Mesothelial cell of epicardium (in vitro differentiated cells): Measurements from ENCODE around the gene ARHGDIA. TPM values are rescaled to one million over a fixed set of nuclear protein-coding genes. Genes with fewer than 3 reads are reported as not detected.

Source experiments
- DNase-seq, 2 experiments: peaks; one replicate each; pipeline ENCODE4 v3.0.0; 2021; ENCODE audit warnings: low spot score in 2 of 2; ENCODE audit not compliant: unreplicated experiment in 2 of 2
- H3K27ac Mint-ChIP-seq: 2 replicates; pipeline ENCODE4 v1.8.0; 2021; ENCODE audit warnings: mixed read lengths
- H3K27me3 Mint-ChIP-seq: 2 replicates; pipeline ENCODE4 v1.8.0; 2021; ENCODE audit warnings: low read depth, mixed read lengths
- H3K36me3 Mint-ChIP-seq: 2 replicates; pipeline ENCODE4 v1.8.0; 2021; ENCODE audit warnings: mixed read lengths
- H3K4me1 Mint-ChIP-seq: 2 replicates; pipeline ENCODE4 v1.8.0; 2021; ENCODE audit warnings: mixed read lengths
- H3K4me3 Mint-ChIP-seq: 2 replicates; pipeline ENCODE4 v1.8.0; 2021; ENCODE audit warnings: mild to moderate bottlenecking, moderate library complexity, mixed read lengths
- H3K9me3 Mint-ChIP-seq: 2 replicates; pipeline ENCODE4 v1.8.0; 2021; ENCODE audit warnings: mixed read lengths
- total RNA-seq: library from RNA; stranded (reverse); gene quantifications from 3 replicates; pipeline ENCODE4 v1.2.1, GENCODE V29; 2021
- TF ChIP-seq, protein P1 (sequence below): fragments of 200-600 bp; sonication (generic); IDR thresholded peaks from one replicate; pipeline ENCODE4 v1.5.0; 2021; ENCODE audit warnings: antibody characterized with exemption; ENCODE audit not compliant: unreplicated experiment

Gene ARHGDIA
- total RNA-seq, 1 donor from 2014 or later: 258 TPM

DNA sequence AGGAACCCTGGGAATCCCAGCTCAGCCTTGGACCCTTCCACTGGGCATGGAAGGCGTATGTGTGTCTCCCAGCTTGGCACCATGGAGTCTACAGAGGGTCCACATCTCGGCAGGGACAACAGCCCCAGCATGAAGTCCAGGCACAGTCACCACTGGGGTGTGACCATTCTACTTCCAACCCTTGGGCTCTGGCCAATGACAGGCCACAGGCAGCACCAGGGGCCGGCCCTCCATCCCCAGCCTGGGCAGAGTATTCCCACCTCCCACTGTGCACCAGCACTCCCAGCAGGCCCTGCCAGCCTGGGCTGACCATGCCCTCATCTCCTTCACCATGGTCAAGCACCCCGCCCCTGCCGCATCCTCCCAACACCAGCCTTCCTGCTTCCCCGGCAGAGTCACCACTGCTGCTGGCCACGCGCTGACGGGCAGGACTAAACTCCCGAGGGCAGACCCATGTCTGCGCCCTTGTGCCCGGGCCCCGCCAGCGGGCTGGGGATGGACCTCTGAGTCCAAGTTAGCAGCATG is 26.7 kb downstream of the ARHGDIA start:
- Mint-ChIP-seq H3K4me3 (no peak overlapping the region), H3K36me3 (peaks cover 21% of the 10 kb centered on the region), H3K27me3 (no peaks in the 10 kb centered on the region), H3K27ac (no peak overlapping the region), H3K9me3 (no peaks in the 10 kb centered on the region), H3K4me1 (peaks cover 1% of the 10 kb centered on the region)
- DNase-seq: no peak
- TF ChIP-seq, protein P1, sequence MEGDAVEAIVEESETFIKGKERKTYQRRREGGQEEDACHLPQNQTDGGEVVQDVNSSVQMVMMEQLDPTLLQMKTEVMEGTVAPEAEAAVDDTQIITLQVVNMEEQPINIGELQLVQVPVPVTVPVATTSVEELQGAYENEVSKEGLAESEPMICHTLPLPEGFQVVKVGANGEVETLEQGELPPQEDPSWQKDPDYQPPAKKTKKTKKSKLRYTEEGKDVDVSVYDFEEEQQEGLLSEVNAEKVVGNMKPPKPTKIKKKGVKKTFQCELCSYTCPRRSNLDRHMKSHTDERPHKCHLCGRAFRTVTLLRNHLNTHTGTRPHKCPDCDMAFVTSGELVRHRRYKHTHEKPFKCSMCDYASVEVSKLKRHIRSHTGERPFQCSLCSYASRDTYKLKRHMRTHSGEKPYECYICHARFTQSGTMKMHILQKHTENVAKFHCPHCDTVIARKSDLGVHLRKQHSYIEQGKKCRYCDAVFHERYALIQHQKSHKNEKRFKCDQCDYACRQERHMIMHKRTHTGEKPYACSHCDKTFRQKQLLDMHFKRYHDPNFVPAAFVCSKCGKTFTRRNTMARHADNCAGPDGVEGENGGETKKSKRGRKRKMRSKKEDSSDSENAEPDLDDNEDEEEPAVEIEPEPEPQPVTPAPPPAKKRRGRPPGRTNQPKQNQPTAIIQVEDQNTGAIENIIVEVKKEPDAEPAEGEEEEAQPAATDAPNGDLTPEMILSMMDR: no peak

DNA sequence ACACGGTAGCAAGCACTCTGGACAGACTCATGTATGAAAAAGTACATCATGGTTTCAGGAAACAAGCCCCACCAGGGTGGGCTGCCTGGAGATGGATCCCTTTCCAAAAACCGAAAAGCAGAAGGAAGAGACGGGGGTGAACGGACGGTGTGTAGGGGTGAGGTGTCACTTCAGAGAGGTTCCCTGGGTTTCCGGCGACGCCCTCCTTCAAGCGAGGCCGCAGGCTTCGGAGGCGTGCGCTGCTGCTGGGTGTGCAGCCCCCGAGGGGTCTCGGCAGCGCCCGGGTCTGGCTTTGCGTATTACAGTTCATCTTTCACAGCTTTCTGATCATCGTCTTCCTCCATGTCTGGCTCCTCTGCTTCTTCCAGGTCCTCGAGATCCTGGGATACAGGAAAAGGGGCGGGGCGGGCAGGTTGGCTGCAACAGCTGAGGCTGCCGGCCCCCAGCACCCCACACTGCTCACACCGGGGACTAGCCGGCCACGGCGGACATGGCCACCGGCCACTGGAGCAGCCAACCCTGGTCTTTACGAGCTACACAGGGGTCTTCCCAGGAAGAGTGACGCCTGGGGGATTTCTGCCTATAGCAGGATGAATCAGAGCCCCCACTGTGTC is 27.3 kb downstream of the ARHGDIA start:
- Mint-ChIP-seq H3K4me1 (peaks cover 7% of the 10 kb centered on the region), H3K27ac (no peak overlapping the region), H3K4me3 (no peak overlapping the region), H3K27me3 (no peaks in the 10 kb centered on the region), H3K36me3 (peaks cover 21% of the 10 kb centered on the region), H3K9me3 (no peaks in the 10 kb centered on the region)
- TF ChIP-seq, protein P1: no peak
- DNase-seq: no peak

DNA sequence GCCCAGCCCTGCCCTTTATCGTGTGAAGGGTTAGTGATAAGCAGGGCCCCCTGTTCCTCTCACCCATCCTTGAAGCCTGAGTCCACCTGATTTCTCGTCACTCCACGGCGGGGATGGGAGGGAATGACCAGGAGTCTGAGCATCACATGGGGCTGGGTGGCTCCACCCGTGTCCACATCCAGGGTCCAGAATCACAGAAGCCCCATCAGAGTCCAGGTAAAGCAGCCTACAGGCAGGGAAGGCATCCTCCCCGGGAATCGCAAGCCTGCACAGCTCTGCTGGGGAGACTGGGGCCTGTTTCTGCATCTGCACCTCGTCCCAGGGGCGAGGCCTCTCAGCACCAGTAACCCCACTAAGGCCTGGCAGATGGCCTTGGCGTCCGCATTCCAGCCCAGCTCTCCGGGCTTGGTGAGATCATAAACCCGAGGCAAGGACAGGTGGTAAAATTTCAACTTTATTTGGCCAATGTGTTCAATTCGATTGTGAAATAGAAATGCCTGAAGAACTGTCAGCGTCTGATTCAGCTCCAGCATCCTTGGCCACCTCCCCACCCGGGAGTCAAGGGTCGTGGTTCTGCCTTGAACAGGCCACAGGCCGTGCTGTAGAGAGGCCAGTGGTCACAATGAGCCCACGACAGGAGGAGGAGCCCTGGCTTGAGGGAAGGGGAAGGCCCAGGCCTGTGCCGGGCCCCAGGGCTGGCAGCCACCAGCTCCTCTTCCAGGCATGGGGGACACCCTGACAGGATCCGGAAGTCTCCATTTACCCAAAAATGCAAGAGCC is 28.2 kb downstream of the ARHGDIA start:
- Mint-ChIP-seq H3K9me3 (no peaks in the 10 kb centered on the region), H3K4me3 (no peak overlapping the region), H3K36me3 (peaks cover 19% of the 10 kb centered on the region), H3K4me1 (peaks cover 8% of the 10 kb centered on the region), H3K27me3 (no peaks in the 10 kb centered on the region), H3K27ac (no peak overlapping the region)
- no peak for DNase-seq
- TF ChIP-seq, protein P1: no peak

GRCh38 chr17:81842378-81842724 is 28.8 kb downstream of the ARHGDIA start:
- no peak for DNase-seq
- H3K27me3 Mint-ChIP-seq: no peaks in the 10 kb centered on the region
- H3K4me3 Mint-ChIP-seq: no peak overlapping the region
- H3K9me3 Mint-ChIP-seq: no peaks in the 10 kb centered on the region
- H3K36me3 Mint-ChIP-seq: peaks cover 19% of the 10 kb centered on the region
- TF ChIP-seq, protein P1: no peak
- no peak overlapping the region for H3K27ac Mint-ChIP-seq
- peaks cover 8% of the 10 kb centered on the region for H3K4me1 Mint-ChIP-seq

- peaks cover 19% of the 10 kb centered on the region for H3K36me3 Mint-ChIP-seq
- no peak overlapping the region for H3K4me3 Mint-ChIP-seq
- H3K27me3 Mint-ChIP-seq: no peaks in the 10 kb centered on the region
- H3K27ac Mint-ChIP-seq: peak overlapping the region; percentile 34
- DNase-seq: no peak
- no peaks in the 10 kb centered on the region for H3K9me3 Mint-ChIP-seq
- H3K4me1 Mint-ChIP-seq: peaks cover 8% of the 10 kb centered on the region
- TF ChIP-seq, protein P1: no peak
Measured at GRCh38 chr17:81841866-81842265, 29.3 kb downstream of the ARHGDIA start.
